Mesodermal cell (in vitro differentiated cells): ENCODE results near the gene KDM4C.

ENCODE experiments used
- H3K27ac ChIP-seq: 2 replicates; pipeline ENCODE4 v1.7.0; 2013; ENCODE audit warnings: mild to moderate bottlenecking, low read depth, low read length, moderate library complexity; ENCODE audit not compliant: severe bottlenecking
- H3K36me3 ChIP-seq: 2 replicates; pipeline ENCODE4 v1.7.1; 2013; ENCODE audit warnings: mild to moderate bottlenecking, low read length, moderate library complexity; ENCODE audit not compliant: control insufficient read depth, insufficient read depth
- H3K4me1 ChIP-seq: one replicate; pipeline ENCODE4 v1.7.1; 2013; ENCODE audit warnings: mild to moderate bottlenecking, low read length; ENCODE audit not compliant: insufficient read depth, control insufficient read depth, poor library complexity, severe bottlenecking
- H3K4me3 ChIP-seq: 2 replicates; pipeline ENCODE4 v1.7.0; 2013; ENCODE audit warnings: low read length, control low read depth, mild to moderate bottlenecking; ENCODE audit not compliant: insufficient read depth, poor library complexity, severe bottlenecking; ENCODE audit errors: extremely low read depth
- H3K9me3 ChIP-seq: 2 replicates; pipeline ENCODE4 v1.7.1; 2013; ENCODE audit warnings: mild to moderate bottlenecking, low read length, moderate library complexity; ENCODE audit not compliant: control insufficient read depth
- WGBS, 2 experiments: methylation state at CpG; one replicate each; pipeline ENCODE4 v1.1.5; 2013; ENCODE audit warnings: missing lambda C conversion rate in 2 of 2; ENCODE audit not compliant: insufficient coverage in 2 of 2; 5-methylcytosine and 5-hydroxymethylcytosine counted together

The KDM4C gene

DNA sequence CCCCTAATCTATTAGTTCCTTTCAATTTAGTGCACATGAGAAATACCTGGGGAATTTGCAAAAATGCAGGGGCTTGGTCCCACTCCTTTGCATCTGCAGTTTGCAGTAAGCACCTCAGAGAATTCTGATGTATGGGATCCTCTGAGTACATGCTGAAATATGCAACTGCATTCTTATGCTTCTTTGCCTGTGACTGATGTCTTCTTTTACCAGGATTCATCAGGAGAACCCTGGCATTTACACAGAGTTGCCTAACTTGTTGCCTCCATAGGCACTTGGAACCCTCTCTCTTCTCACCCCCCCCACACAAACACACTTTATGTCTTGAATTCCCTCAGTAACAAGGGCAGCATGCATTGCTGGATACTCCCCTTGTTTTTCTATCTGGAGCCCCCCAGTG lies 173.1 kb downstream of the KDM4C start:
- no peak overlapping the region for H3K4me3 ChIP-seq
- no peak overlapping the region for H3K27ac ChIP-seq
- no peaks in the 10 kb centered on the region for H3K9me3 ChIP-seq
- H3K36me3 ChIP-seq = no peaks in the 10 kb centered on the region
- peaks cover 21% of the 10 kb centered on the region for H3K4me1 ChIP-seq

GRCh38 chr9:6931913-6932312 lies 174.1 kb downstream of the KDM4C start:
- H3K4me1 ChIP-seq = peaks cover 13% of the 10 kb centered on the region
- H3K9me3 ChIP-seq = no peaks in the 10 kb centered on the region
- WGBS, 2 experiments = 60 to 70% methylated on average over 1 to 3 of the region's 4 CpGs
- H3K36me3 ChIP-seq = no peaks in the 10 kb centered on the region
- H3K27ac ChIP-seq = no peak overlapping the region
- no peak overlapping the region for H3K4me3 ChIP-seq

- WGBS, 2 experiments = no CpG with 5 or more reads among the region's 1 CpG
- Histone ChIP-seq H3K27ac (no peak overlapping the region), H3K4me3 (no peak overlapping the region), H3K4me1 (peaks cover 8% of the 10 kb centered on the region), H3K36me3 (no peaks in the 10 kb centered on the region), H3K9me3 (no peaks in the 10 kb centered on the region)
These were observed 178.3 kb downstream of the KDM4C start for GRCh38 chr9:6936103-6936502.

DNA sequence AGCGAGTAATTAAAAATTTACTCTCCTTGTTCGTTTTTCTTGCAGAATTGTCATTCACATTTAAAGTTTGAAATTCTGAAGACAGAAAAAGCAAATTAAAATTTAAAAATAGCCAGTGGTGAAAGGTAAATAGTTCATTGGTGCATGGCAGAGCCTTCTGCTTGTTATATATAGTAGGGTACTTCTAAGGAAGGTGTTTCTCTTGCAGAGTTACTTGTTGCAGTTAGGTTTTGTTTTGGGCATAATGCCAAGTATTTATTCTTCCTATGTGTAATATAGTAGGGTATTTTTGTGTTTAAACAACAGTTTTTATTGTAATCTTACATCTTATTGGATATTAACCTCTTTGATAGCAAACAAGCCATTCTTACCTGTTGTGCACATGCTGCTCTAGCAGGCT lies 179.4 kb downstream of the KDM4C start:
- Histone ChIP-seq H3K4me3 (no peak overlapping the region), H3K27ac (no peak overlapping the region), H3K4me1 (peaks cover 3% of the 10 kb centered on the region), H3K9me3 (no peaks in the 10 kb centered on the region), H3K36me3 (no peaks in the 10 kb centered on the region)
- WGBS, 2 experiments = 80% methylated on average over 1 of the region's 2 CpGs; no CpG with 5 or more reads in 1 of the 2 experiments

GRCh38 chr9:6938447-6938846 lies 180.7 kb downstream of the KDM4C start:
- Histone ChIP-seq H3K36me3 (no peaks in the 10 kb centered on the region), H3K4me1 (peaks cover 3% of the 10 kb centered on the region), H3K27ac (peak overlapping the region; percentile 23), H3K4me3 (no peak overlapping the region), H3K9me3 (no peaks in the 10 kb centered on the region)
- WGBS, 2 experiments = 97 to 100% methylated on average over 1 to 3 of the region's 3 CpGs

DNA sequence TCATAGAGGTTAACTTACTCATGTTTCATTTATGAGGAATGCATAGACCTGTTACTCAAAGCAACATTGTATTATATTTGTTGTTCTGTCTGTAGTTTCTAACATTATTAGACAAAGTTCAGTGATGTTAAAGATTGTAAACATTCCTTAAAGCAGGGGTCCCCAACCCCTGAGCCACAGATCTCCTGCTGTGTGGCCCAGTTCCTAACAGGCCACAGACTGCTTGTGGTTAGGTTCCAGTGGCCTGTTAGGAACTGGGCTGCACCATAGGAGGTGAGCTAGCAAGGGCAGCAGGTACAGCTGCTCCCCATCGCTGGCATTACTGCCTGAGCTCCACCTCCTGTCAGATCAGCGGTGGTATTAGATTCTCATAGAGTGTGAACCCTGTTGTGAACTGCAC lies 181.1 kb downstream of the KDM4C start:
- no peak overlapping the region for H3K27ac ChIP-seq

GRCh38 chr9:6941501-6941900 lies 183.7 kb downstream of the KDM4C start:
- Histone ChIP-seq H3K9me3 (no peaks in the 10 kb centered on the region), H3K36me3 (no peaks in the 10 kb centered on the region), H3K4me1 (peaks cover 3% of the 10 kb centered on the region), H3K27ac (no peak overlapping the region), H3K4me3 (no peak overlapping the region)
- WGBS, 2 experiments = 93% methylated on average over 4 of the region's 4 CpGs; no CpG with 5 or more reads in 1 of the 2 experiments

More for the DNA sequence above, 181.1 kb downstream of the KDM4C start:
- Histone ChIP-seq H3K36me3 (no peaks in the 10 kb centered on the region), H3K9me3 (no peaks in the 10 kb centered on the region), H3K4me3 (no peak overlapping the region), H3K4me1 (peaks cover 3% of the 10 kb centered on the region)
- 75 to 86% methylated on average over 1 to 2 of the region's 2 CpGs for WGBS, 2 experiments

DNA sequence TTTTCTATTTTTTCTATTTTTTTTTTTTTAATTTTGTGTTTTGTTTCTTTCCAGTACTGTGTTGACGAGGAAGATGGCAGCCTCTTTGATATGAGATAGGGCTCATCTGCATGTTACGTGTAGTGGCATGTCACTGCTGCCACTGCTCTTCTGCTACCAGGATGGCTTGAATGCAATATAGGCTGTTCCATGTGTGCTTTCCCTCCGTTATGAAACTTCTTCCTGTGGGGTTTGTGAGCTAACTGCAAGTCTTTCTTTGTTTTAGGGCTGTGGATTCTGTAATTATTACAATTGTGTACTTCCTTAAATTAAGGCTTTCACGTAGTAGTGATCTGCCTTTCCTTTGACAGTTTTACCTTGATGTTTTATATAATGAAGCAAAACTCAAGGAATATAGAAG lies 184.6 kb downstream of the KDM4C start:
- H3K36me3 ChIP-seq = no peaks in the 10 kb centered on the region
- WGBS, 2 experiments = 83 to 100% methylated on average over 1 of the region's 4 CpGs
- H3K27ac ChIP-seq = no peak overlapping the region
- H3K4me3 ChIP-seq = no peak overlapping the region
- no peaks in the 10 kb centered on the region for H3K9me3 ChIP-seq
- H3K4me1 ChIP-seq = peaks cover 3% of the 10 kb centered on the region

GRCh38 chr9:6943293-6943692 lies 185.5 kb downstream of the KDM4C start:
- no peaks in the 10 kb centered on the region for H3K36me3 ChIP-seq
- no peaks in the 10 kb centered on the region for H3K4me1 ChIP-seq
- no peak overlapping the region for H3K27ac ChIP-seq
- WGBS, 2 experiments = 84 to 89% methylated on average over 4 to 5 of the region's 6 CpGs
- H3K9me3 ChIP-seq = peaks cover 4% of the 10 kb centered on the region
- H3K4me3 ChIP-seq = no peak overlapping the region

DNA sequence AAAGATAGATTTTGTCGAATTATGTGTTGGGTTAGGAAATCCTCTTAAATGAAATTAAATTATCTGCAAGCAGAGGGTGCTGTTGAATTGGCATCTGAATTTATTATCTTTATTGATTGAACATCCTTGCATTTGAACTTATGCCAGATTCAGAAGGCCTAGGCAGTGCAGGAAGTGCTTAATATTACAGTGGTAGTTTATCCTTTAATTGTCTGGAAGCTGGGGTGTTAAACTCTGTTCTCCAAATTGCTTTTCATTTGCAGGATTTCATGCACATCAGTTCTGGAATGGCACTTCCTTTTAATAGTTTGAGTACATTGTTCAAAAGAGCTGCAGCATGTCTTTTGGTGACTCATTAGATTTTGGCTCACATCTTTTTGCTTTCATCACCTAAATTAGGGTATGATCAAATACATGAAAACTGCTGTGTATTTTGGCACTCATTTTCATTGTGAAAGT lies 186.3 kb downstream of the KDM4C start:
- no peak overlapping the region for H3K27ac ChIP-seq
- no peaks in the 10 kb centered on the region for H3K36me3 ChIP-seq
- no peaks in the 10 kb centered on the region for H3K4me1 ChIP-seq
- H3K9me3 ChIP-seq = peaks cover 4% of the 10 kb centered on the region
- WGBS, 2 experiments = no CpG with 5 or more reads among the region's 1 CpG
- H3K4me3 ChIP-seq = no peak overlapping the region

- H3K4me3 ChIP-seq = no peak overlapping the region
- no peaks in the 10 kb centered on the region for H3K36me3 ChIP-seq
- no peak overlapping the region for H3K27ac ChIP-seq
- H3K4me1 ChIP-seq = no peaks in the 10 kb centered on the region
- H3K9me3 ChIP-seq = peaks cover 4% of the 10 kb centered on the region
- 100% methylated on average over 1 of the region's 4 CpGs; no CpG with 5 or more reads in 1 of the 2 experiments for WGBS, 2 experiments
These were observed 187.1 kb downstream of the KDM4C start for GRCh38 chr9:6944896-6945295.
